Measurements from ENCODE around the gene DCTN2.
"Not testable (repeated sequence)": the region's sequence is repeated elsewhere in the genome, so short reads cannot be mapped to it uniquely, and the experiment has no call there.

Gene DCTN2

GRCh38 chr12:57525615-57526383 is 21.2 kb downstream of the DCTN2 start:
- no peak for DNase-seq

GRCh38 chr12:57524814-57525614 is 22.0 kb downstream of the DCTN2 start:
- DNase-seq, result no peak

DNA sequence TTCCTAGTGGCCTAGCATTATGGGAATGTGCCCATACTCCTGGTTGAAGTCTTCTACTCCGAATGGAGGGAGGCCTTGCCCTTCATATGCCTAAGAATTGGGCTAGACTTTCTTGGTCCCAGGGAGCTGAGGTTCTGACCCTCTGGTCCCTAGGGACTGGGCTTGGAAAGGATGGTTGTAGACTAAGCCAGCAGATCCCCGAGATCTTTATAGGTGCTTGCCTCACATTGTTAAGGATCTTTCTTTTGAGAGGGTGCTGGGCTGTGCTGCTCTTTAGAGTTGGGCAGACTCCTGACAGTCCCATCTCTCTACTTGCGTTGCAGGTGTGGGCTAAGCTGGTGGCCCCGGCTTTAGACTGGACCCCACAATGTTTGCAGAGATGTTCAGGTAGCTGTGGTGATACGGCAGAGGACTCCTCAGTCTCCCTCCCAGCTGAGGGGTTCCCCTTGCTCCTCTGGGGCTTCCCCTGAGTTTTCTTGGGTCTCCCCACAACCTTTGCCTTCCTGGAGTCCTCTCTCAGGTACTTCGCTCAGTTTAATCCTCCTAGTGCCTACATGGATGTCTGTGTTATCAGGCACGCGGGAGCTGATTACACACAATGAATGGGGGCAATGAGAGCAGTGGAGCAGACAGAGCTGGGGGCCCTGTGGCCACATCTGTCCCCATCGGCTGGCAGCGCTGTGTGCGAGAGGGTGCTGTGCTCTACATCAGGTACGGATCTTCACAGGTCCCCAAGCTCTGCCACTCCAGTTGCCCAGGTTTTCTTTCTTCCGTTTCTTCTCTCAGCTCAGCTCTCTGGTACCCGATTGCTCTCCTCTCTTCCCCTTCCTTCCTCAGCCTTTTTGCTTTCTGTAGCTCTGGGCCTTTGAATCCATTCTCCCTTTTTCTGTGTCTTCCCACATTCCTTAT is 23.0 kb downstream of the DCTN2 start:
- no peak for DNase-seq

- DNase-seq, result no peak
Observed at GRCh38 chr12:57522887-57523705, 23.9 kb downstream of the DCTN2 start.

GRCh38 chr12:57522011-57522886 is 24.7 kb downstream of the DCTN2 start, which contains the start of gene MBD6:
Gene MBD6, plus strand, starts transcription at chr12:57522824. Its CDS starts 1,480 bp downstream, at chr12:57524304.
- DNase-seq, result peak; percentile 87

DNA sequence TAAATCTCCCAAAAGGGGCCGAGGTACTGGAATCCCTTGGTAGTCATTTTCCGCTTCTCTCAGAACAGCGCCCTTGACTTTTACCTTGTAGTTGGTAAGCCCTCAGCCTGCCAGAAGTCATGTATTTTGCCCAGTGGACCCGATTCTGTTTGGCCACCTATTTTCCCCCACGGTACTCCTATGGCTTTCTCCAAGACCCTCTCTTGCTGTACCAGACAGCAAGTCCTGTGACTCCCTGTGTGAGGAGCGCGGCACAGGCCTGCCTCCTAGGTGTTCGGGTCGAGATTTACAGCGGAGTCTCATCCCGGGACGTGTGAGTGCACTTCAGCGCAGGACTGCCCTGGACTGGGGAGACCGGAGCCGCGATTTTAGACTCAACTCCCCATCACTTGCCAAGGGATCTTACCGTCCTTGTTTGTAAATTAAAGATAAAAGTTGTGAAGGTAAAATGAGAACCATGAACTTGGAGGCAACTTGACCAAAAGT is 25.4 kb downstream of the DCTN2 start:
- no peak for DNase-seq

GRCh38 chr12:57520053-57520818 is 26.8 kb downstream of the DCTN2 start, which contains the start of gene DDIT3:
Gene DDIT3, minus strand, starts transcription at chr12:57520514. Its CDS starts 3,108 bp downstream, at chr12:57517406.
- peak; percentile 100 for DNase-seq

GRCh38 chr12:57519796-57520052 is 27.3 kb downstream of the DCTN2 start:
- no peak for DNase-seq

GRCh38 chr12:57518920-57519795 is 27.8 kb downstream of the DCTN2 start:
- no peak for DNase-seq

GRCh38 chr12:57518176-57518919 is 28.6 kb downstream of the DCTN2 start:
- no peak for DNase-seq

DNA sequence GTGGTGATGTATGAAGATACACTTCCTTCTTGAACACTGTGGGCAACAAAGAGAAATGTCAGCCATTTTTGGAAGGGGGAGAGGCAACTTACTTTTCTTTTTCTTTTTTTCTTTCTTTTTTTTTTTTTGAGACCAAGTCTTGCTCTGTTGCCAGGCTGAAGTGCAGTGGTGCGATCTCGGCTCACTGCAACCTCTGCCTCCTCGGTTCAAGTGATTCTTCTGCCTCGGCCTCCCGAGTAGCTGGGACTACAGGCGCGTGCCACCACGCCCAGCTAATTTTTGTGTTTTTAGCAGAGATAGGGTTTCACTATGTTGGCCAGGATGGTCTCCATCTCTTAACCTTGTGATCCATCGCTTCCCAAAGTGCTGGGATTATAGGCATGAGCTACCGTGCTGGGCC is 29.3 kb downstream of the DCTN2 start:
- DNase-seq, result not testable (repeated sequence)

GRCh38 chr12:57517187-57517586 is 29.8 kb downstream of the DCTN2 start:
- DNase-seq, result no peak

GRCh38 chr12:57516617-57517153 is 30.3 kb downstream of the DCTN2 start:
- DNase-seq, result no peak

DNA sequence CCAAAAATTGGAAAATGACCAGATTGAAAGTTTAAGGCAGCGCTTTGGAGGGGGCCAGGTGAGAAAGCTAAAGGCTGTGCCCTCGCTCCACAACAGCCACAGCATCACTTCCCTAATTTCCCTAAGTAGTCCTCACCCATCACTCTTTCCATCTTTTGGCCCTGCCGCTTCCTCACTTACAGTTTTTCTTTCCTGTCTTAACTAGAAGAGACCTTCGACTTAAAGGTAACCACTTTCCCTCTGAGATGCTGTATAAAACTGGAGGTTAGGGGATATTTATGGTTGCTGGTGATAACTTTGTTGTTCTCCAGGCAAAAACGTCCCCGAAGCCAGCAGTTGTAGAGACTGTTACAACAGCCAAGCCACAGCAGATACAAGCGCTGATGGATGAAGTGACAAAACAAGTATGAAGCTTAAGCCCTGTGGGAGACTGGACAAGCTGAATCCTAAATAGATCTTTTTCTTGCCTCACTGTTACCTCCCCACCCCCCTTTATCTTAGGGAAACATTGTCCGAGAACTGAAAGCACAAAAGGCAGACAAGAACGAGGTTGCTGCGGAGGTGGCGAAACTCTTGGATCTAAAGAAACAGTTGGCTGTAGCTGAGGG is 31.0 kb downstream of the DCTN2 start:
- DNase-seq, result no peak

GRCh38 chr12:57515408-57515933 is 31.5 kb downstream of the DCTN2 start:
- DNase-seq, result no peak

DNA sequence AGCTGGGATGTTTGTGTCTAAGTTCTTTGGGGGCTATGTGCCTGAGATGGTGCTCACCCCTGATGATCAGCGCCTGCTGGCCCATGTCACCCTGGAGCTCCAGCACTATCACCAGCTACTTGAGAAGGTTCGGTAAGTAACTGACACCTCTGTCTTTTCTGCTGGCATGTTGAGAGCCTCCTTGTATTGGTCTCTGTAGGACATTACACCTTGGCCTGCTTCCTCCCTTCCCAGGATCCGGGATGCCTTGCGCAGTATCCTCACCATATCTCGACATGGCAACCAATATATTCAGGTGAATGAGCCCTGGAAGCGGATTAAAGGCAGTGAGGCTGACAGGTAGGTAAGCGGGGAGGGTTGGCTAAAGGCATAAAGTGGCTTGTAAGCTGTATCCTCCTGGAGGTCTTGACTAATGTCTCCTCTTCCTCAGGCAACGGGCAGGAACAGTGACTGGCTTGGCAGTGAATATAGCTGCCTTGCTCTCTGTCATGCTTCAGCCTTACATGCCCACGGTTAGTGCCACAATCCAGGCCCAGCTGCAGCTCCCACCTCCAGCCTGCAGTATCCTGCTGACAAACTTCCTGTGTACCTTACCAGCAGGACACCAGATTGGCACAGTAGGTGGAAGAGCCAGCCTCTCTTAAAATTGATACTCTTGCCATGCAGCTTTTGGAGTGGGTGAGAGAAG is 32.1 kb downstream of the DCTN2 start:
- DNase-seq, result no peak

DNA sequence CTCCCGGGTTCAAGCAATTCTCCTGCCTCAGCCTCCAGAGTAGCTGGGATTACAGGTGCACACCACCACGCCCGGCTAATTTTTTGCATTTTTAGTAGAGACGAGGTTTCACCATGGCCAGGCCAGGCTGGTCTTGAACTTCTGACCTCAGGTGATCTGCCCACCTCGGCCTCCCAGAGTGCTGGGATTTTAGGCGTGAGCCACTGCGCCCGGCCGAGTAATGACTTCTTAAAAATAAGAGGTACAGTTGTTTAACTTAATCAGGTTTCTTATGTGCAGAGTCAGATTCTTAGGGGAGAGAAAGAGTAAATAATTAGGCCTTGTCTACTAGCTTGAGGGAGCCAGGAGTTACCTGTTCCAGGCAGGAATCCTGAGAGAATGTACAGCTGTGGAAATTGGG is 32.7 kb downstream of the DCTN2 start:
- DNase-seq, result not testable (repeated sequence)
